NCI-H226 (cell line): ENCODE measurements around the gene GATA1.
A peak's percentile ranks its signal among the peaks of the same experiment; 100 is the strongest.

ENCODE experiments used
- DNase-seq: peaks from one replicate; pipeline ENCODE4 v3.0.0-alpha.2; 2015

The GATA1 gene

DNA sequence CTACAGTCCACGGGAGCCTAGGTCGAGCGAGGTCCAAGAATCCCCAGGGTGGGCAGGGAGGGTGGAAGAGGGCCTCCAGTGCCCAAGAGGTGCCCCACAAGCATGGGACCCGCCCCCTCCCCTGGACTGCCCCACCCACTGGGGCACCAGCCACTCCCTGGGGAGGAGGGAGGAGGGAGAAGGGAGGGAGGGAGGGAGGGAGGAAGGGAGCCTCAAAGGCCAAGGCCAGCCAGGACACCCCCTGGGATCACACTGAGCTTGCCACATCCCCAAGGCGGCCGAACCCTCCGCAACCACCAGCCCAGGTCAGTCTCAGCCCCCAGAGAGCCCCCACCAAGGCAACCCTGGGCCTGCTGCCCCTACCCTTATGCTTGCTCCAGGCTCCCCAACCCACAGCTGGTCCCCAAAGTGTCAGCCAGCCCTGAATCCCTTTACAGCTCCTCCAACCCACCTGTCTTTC is at the start of gene GATA1:
Gene GATA1, plus strand, starts transcription at position 250 of the 460 bp plus-strand sequence. CDS start 4,520 bp downstream, outside the sequence.
- DNase-seq = no peak

DNA sequence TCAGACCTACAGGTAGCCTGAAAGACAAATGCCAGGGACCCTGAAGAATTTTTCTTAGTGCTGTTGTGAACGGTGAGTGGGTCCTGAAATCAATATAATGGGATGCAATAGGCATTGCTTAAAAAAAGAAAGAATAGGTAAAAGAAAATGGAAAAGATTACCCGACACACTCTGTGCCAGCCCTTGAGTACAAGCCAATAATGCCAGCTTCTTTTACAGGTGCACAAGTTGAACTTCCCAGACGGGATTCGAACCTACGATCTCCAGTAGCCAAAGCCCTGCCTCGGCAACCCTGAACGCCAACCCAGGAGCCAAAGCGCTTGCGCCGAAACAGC is 49.5 kb upstream of the GATA1 start:
- DNase-seq = no peak

DNA sequence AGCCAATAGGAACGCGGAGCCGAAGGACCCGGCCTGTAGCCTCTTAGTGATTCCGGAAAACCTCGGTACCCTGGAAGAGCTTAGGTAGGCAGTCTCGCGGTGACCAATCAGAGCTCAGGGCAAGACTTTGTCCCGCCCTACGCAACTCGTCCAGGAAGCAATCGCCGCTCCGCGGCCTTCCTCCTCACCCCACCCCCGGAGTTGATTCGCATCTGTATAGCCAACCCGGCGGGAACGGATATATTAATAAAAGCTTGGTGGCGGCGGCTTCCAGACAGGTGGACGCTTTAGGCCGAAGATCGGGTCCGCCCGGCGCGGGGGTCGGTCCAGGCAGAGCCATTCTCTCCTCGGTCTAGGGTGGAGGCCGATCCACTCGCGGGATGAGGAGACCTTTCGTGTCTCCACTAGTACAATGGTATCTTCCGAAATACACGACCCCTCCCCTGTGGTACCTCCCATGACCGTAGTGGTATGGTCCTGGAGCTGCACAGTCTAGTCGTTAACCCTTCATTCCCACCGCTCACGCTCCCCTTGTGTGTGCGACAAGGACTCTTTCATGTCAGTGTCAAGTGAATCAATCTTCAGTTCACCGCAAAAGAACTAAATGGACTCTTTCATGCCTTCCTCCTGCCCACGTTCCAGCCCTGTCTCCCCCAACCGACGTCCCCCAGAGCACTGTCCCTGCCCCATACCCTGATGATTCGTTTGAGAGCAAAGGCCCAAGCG is 49.0 kb upstream of the GATA1 start:
- peak; percentile 92 for DNase-seq

- DNase-seq = no peak
These were observed 48.5 kb upstream of the GATA1 start for GRCh38 chrX:48737940-48738339.

GRCh38 chrX:48741834-48742233 is 44.6 kb upstream of the GATA1 start:
- DNase-seq = no peak

DNA sequence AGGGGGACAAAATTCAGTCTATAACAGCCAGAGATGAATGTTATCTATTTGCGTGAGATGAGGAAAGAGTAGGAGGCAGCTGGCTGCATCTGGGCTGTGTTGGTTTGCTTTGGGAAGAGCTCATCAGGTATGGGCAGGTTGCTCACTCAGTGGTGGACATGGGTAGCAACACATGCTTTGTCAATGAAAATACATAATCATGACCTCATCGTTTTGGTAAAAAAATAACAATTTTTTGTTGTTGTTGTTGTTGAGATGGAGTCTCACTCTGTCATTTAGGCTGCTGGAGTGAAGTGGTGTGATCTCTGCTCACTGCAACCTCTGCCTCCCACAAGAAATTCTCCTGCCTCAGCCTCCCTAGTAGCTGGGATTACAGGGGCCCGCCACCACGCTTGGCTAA is 41.2 kb upstream of the GATA1 start:
- DNase-seq = no peak

DNA sequence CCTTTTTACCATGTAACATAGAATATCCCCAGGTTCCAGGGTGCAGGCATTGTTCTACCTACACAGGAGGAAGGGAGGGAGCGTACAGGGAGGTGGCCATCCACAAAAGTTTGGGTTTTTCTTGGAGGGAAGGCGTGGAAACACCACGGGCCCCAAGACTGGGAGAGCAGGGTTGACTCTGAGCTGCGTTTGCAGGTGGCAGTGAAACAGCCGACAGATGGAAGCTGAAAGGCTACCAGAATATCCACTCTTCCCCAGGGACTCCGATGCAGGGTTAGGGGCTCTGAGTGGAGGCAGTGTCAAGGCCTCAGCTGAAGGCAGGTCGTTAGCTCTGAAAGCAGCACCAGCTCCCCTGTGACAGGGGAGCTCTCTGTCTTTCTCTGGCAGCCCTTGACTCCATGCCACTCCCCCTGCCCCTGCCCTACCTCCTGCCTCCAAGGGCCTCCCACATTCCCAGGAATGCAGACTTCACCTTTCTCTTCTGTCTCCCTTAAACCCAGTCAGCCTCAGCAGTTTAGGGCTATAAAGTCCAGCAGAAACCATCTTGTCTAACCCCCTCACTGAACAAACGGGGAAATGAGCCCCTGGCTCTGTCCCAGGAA is 38.9 kb upstream of the GATA1 start:
- DNase-seq = no peak

DNA sequence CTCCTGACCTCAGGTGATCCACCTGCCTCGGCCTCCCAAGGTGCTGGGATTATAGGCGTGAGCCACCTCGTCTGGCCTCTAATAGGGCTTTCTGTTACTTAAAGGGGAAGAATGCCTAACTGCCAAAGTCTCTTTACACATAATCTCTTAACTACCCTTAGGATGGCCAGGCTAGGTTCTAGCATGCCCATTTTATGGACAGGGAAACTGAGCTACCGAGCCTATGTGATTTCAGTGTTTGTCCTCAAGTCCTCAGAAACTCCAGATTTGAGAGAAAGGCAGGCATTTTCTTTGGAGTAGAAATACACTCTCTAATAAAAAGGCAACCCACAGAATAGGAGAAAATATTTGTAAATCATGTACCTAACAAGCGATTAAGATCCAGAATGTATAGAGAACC is 37.2 kb upstream of the GATA1 start:
- no peak for DNase-seq

GRCh38 chrX:48751343-48751742 is 35.0 kb upstream of the GATA1 start:
- no peak for DNase-seq

DNA sequence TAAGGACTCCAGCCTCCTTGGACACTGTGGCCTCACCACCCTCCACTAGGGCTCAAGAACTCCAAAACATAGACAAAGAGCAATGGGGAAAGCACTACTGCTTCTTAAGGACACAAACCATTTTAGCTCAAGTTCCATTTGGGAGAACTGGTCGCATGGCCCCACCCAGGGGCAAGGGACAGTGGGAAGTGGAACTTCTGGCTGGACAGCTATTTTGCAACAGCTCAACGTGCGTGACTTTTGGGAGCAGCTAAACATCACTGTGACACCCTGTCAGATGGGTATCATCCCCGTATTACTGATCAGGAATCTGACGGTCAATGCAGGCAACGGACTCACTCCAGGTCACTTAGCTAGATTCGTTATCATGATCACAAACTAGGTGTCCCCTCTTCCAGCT is 33.9 kb upstream of the GATA1 start:
- no peak for DNase-seq

DNA sequence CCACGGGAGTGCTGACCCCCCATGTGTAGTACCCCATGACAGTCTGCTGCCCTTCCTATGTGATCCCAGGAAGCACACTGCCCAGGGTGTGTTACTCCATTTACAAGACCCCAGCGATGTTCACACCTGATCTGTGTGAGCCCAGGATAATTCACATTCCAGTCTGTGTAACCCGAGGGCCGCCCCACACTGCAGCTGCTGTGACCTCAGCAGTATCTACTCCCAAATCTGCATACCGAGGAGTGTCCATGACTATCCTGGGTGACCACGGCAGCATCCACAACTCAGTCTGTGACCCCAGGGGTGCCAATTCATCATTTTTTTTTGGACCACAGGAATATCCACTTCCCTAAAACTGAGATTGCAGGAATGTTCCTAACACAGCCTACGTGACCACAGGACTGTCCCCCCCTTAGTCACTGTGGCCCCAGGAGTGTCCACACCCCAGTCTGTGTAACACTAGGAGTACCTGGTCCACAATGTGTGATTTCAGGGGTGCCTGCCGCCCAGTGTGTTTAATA is 32.6 kb upstream of the GATA1 start:
- no peak for DNase-seq

DNA sequence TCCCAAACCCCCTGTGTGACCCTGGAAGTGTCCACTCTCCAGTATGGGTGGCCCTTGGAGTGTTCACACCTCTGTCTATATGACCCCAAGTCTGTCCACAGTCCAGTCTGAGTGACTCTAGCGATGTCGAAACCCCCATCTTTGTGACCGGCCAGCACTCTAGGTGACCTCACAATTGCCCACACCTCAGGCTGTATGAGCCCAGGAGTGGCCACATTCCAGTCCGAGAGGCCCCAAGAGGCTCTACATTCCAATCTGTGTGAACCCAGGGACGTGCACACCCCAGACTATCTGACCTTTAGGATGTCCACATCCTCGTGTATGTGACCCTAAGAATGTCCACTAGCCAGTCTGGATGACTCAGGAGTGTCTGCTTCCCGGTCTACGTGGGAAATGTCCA is 32.2 kb upstream of the GATA1 start:
- DNase-seq = no peak

DNA sequence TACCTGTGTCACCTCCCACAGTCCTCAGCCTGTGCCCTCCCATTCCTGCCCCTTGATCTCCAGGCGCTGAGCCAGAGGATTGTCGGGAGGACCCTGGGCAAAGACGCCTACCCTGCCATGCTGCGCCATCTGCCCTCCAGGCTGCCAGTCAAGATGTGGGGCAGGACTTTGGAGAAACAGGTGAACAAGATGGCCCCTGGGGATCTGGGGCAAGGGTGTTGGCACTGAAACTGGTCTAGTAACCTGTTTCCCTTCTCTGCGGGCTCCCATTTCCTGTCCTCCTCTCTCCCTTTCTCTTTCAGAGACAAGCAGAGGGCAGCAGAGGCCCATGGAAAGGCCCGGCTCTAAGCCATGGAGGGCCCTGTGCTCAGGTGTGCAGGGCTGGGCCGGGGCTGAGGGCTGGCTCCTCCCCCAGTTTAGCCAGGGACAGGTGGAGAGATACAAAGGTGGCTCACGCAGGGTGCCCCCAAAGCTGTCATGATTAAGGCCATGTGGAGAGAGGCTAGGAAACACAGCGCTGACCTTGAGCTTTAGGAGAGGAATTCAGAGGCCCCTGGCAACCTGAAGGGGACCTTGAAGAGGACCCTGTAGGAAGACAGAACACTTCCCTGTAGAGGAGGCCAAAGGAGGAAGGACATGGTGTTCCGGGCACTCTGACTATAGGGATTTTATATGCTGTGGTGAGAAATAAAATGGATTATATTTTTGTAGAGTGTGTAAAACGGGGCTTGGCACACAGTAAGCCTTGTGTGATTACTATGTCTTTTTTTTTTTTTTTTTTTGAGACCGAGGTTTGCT is 24.5 kb upstream of the GATA1 start, which contains the start of gene GLOD5:
Gene GLOD5, plus strand, starts transcription at position 74 of the 798 bp plus-strand sequence. Its CDS starts 44 bp downstream, at position 118.
- DNase-seq = peak; percentile 2

GRCh38 chrX:48769230-48769629 is 17.2 kb upstream of the GATA1 start:
- DNase-seq = no peak

GRCh38 chrX:48770296-48770695 is 16.1 kb upstream of the GATA1 start:
- DNase-seq = no peak

- DNase-seq = no peak
These were observed 13.8 kb upstream of the GATA1 start for GRCh38 chrX:48772602-48773001.

GRCh38 chrX:48776818-48777439 is 9.5 kb upstream of the GATA1 start:
- DNase-seq = peak; percentile 3

DNA sequence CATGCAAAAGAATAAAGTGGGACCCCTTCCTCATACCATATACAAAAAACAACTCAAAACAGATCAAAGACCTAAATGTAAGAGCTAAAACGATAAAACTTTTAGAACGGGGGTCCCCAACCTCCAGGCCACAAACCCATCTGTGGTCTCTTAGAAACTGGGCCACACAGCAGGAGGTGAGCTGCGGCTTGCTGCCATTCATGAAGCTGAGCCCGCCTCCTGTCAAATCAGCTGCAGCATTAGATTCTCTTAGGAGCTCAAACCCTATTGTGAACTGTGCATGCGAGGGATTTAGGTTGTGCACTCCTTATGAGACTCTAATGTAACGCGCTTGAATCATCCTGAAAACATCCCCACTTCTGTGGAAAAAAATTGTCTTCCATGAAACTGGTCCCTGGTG is 7.0 kb upstream of the GATA1 start:
- no peak for DNase-seq

DNA sequence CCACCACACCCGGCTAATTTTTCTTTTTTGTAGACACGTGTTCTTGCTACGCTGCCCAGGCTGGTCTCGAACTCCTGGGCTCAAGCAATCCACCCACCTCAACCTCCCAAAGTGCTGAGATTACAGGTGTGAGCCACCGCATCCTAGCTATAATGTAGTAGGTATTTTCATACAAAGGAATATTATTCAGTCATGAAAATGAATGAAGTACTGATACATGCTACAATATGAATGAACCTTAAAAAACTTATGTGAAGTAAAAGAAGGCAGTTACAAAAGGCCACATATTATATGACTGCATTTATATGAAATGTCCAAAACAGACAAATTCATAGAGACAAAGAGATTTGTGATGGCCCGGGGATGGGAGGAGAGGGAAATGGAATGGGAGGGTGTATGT is 4.7 kb upstream of the GATA1 start:
- no peak for DNase-seq

- DNase-seq = no peak
These were observed 4.2 kb upstream of the GATA1 start for GRCh38 chrX:48782216-48782615.

DNA sequence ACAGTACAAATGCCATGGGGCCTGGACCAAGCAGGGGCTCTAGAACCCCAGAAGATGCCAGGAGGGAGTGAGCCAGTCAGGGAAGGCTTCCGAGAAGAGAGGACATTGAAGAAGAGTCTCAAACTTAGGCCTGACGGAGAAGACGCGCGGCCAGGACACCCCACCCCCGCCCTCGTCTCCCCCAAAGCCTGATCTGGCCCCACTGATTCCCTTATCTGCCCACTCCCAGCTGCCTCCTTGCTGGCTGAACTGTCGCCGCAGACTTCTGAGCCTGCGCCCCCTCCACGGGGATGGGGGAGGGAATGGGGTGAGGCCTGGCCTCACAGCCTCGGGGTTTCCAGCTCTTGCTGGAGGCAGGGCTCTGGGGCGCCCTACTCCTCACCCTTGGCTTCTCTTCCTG is 3.6 kb upstream of the GATA1 start:
- DNase-seq = no peak

DNA sequence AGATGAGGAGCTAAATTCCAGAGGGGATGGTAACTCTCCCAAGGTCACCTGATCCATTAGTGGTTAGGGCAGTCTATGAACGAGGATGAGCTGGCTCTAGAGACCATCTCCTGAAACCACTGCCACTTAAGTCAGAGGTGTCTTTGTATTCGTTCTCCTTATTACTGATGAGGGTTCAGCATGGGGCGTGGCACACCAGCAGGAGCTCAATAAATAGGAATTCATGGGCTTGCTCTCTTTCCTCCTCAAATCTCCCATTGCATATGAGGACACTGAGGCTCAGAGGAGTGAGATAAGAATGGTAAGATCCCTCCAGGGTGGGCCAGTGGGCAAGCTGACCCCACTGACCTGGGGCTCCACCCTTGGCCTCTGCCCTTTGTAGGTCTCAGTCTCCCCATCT is 1.7 kb upstream of the GATA1 start:
- DNase-seq = no peak

GRCh38 chrX:48785186-48785539 is 1.2 kb upstream of the GATA1 start:
- no peak for DNase-seq
